Endometrial microvascular endothelial cells (primary cell): Measurements from ENCODE around the gene SCN2B. TPM values are rescaled to one million over a fixed set of nuclear protein-coding genes. Genes with fewer than 3 reads are reported as not detected.

Source experiments
- in situ Hi-C: cut with HindIII; loops from 2 replicates; pipeline ENCODE4 v1.10.0; 2017; ENCODE audit warnings: low sequenced_read_pairs, low pct_unique_long_range_greater_than_20kb; ENCODE audit errors: inconsistent ontology term
- total RNA-seq: library from RNA; depleted of rRNA; stranded (reverse); fragments of >200 nt; gene quantifications from one replicate; pipeline ENCODE4 v1.2.3, GENCODE V29; 2015; ENCODE audit errors: inconsistent ontology term

SCN2B gene
- total RNA-seq, 1 donor from 2014 or later = not detected

- in situ Hi-C loops = no loop called here
Measured at GRCh38 chr11:118162846-118163245, 13.6 kb downstream of the SCN2B start.

- in situ Hi-C loops = no loop called here
Measured at GRCh38 chr11:118161786-118162185, 14.7 kb downstream of the SCN2B start.

- in situ Hi-C loops = no loop called here
Measured at GRCh38 chr11:118157186-118157895, 19.1 kb downstream of the SCN2B start.

- in situ Hi-C loops = no loop called here
Measured at GRCh38 chr11:118156531-118157185, 19.8 kb downstream of the SCN2B start.

GRCh38 chr11:118155776-118156530 is 20.5 kb downstream of the SCN2B start:
- in situ Hi-C loops = no loop called here

GRCh38 chr11:118154641-118155040 is 21.8 kb downstream of the SCN2B start:
- in situ Hi-C loops = no loop called here

GRCh38 chr11:118153976-118154375 is 22.5 kb downstream of the SCN2B start:
- in situ Hi-C loops = no loop called here

GRCh38 chr11:118153516-118153915 is 22.9 kb downstream of the SCN2B start:
- in situ Hi-C loops = no loop called here

GRCh38 chr11:118152552-118153471 is 23.6 kb downstream of the SCN2B start, which contains the start of gene SCN4B:
Gene SCN4B (minus strand): TSS chr11:118152823. CDS start chr11:118152673, 150 bp downstream.
- in situ Hi-C loops = no loop called here

GRCh38 chr11:118152020-118152551 is 24.4 kb downstream of the SCN2B start:
- in situ Hi-C loops = no loop called here

- in situ Hi-C loops = no loop called here
Measured at GRCh38 chr11:118151431-118151830, 25.0 kb downstream of the SCN2B start.

GRCh38 chr11:118149493-118149892 is 26.9 kb downstream of the SCN2B start:
- in situ Hi-C loops = no loop called here

- in situ Hi-C loops = no loop called here
Measured at GRCh38 chr11:118148856-118149255, 27.6 kb downstream of the SCN2B start.

GRCh38 chr11:118148240-118148639 is 28.2 kb downstream of the SCN2B start:
- in situ Hi-C loops = no loop called here

- in situ Hi-C loops = no loop called here
Measured at GRCh38 chr11:118147502-118147901, 28.9 kb downstream of the SCN2B start.

GRCh38 chr11:118146554-118146953 is 29.9 kb downstream of the SCN2B start:
- in situ Hi-C loops = no loop called here

- in situ Hi-C loops = no loop called here
Measured at GRCh38 chr11:118145285-118146227, 30.9 kb downstream of the SCN2B start.
